ENCODE results near the gene SSR1.
"Not testable (repeated sequence)": the region's sequence is repeated elsewhere in the genome, so short reads cannot be mapped to it uniquely, and the experiment has no call there.

DNA sequence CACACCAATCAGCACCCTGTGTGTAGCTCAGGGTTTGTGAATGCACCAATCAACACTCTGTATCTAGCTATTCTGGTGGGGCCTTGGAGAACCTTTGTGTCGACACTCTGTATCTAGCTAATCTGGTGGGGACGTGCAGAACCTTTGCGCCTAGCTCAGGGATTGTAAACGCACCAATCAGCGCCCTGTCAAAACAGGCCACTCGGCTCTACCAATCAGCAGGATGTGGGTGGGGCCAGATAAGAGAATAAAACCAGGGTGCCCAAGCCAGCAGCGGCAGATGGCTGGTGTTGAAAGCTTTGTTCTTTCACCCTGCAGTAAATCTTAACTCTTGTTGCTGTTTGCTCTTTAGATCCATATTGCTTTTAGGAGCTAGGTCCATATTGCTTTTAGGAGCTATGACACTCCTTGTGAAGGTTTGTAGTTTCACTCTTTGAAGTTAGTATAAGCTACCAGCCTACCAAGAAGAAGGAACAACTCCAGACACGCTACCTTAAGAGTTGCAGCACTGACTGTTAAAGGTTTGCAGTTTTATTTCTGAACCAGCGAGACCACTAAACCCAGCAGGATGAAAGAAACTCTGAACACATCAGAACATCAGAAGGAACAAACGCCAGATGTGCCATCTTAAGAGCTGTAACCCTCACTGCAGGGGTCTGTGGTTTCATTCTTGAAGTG, 31.9 kb upstream of the SSR1 start:
- not testable (repeated sequence) for TF ChIP-seq YY1 (IDR thresholded peaks at IDR 0.05; ENCODE audit: insufficient read depth, insufficient read length); ZNF274 (IDR thresholded peaks at IDR 0.05; ENCODE audit: low read depth, low read length)
